ENCODE data around the gene BPIFA1. TPM values are rescaled to one million over a fixed set of nuclear protein-coding genes. Genes with fewer than 3 reads are reported as not detected.

BPIFA1 gene
- total RNA-seq, 1 experiment from 2014 or later = not detected

GRCh38 chr20:33232486-33233072 is 3.2 kb upstream of the BPIFA1 start:
- H3K4me3 ChIP-seq (ENCODE audit: low read length) = no peak overlapping the region
- H2AFZ ChIP-seq (ENCODE audit: low read length) = no peak overlapping the region
- no peaks in the 10 kb centered on the region for H4K20me1 ChIP-seq (ENCODE audit: insufficient read depth, low read depth, low read length)
- DNase-seq = no peak
- H3K9me2 ChIP-seq (replicated peaks; ENCODE audit: insufficient read depth, low read length) = no peaks in the 10 kb centered on the region
- no peaks in the 10 kb centered on the region for H3K9me3 ChIP-seq (ENCODE audit: low read length)
- H3K79me2 ChIP-seq (ENCODE audit: low read length) = no peaks in the 10 kb centered on the region
- H3K4me1 ChIP-seq (ENCODE audit: low read length) = no peaks in the 10 kb centered on the region
- no peak overlapping the region for H3K9ac ChIP-seq (ENCODE audit: low read length)
- no peak overlapping the region for H3K27ac ChIP-seq (ENCODE audit: low read length)
- no peak overlapping the region for H3K4me2 ChIP-seq (ENCODE audit: low read depth, low read length, poor library complexity, severe bottlenecking)
- H3K36me3 ChIP-seq (ENCODE audit: insufficient read depth, low read length) = no peaks in the 10 kb centered on the region
- H3K27me3 ChIP-seq (ENCODE audit: low read length) = no peaks in the 10 kb centered on the region

DNA sequence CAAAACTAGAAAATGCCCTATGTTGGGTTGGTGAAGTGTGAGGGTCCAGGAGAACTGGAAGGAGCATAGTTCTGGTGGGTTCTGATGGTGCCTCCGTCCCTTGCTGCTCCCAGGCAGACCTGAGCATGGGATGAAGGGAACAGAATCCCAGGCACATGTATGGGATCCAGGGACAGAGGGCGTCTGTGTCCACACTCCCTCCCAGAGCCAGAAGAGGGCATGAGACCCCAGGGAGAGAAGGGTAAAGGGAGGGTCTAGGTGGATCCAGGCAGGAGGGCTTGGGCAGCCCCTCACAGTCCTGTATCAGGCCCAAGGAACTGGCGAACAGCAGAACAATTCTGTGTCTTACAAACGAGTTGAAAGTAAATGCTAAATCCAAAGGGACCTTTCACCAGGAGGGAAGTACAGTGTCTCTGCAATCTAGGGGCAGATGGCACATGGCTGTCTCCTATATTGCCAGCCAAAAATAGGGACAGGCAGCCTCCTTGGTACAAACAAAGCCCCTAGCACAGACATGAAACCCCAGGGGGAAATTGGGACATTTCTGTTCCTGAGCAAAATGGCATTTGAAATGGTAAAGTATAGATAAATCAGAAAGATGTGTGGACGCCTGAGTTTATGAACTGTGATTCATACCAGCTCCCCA is 2.5 kb upstream of the BPIFA1 start:
- no peak overlapping the region for H3K27ac ChIP-seq (ENCODE audit: low read length)
- no peaks in the 10 kb centered on the region for H4K20me1 ChIP-seq (ENCODE audit: insufficient read depth, low read depth, low read length)
- H3K9me3 ChIP-seq (ENCODE audit: low read length) = no peaks in the 10 kb centered on the region
- H3K4me1 ChIP-seq (ENCODE audit: low read length) = no peaks in the 10 kb centered on the region
- H2AFZ ChIP-seq (ENCODE audit: low read length) = no peak overlapping the region
- no peaks in the 10 kb centered on the region for H3K36me3 ChIP-seq (ENCODE audit: insufficient read depth, low read length)
- no peaks in the 10 kb centered on the region for H3K79me2 ChIP-seq (ENCODE audit: low read length)
- no peak overlapping the region for H3K9ac ChIP-seq (ENCODE audit: low read length)
- no peak overlapping the region for H3K4me3 ChIP-seq (ENCODE audit: low read length)
- no peak overlapping the region for H3K4me2 ChIP-seq (ENCODE audit: low read depth, low read length, poor library complexity, severe bottlenecking)
- H3K27me3 ChIP-seq (ENCODE audit: low read length) = no peaks in the 10 kb centered on the region
- no peak for DNase-seq
- H3K9me2 ChIP-seq (replicated peaks; ENCODE audit: insufficient read depth, low read length) = no peaks in the 10 kb centered on the region

- no peak for DNase-seq
- no peaks in the 10 kb centered on the region for H3K79me2 ChIP-seq (ENCODE audit: low read length)
- no peaks in the 10 kb centered on the region for H3K4me1 ChIP-seq (ENCODE audit: low read length)
- no peak overlapping the region for H3K4me3 ChIP-seq (ENCODE audit: low read length)
- H3K9ac ChIP-seq (ENCODE audit: low read length) = no peak overlapping the region
- H4K20me1 ChIP-seq (ENCODE audit: insufficient read depth, low read depth, low read length) = no peaks in the 10 kb centered on the region
- H3K9me2 ChIP-seq (replicated peaks; ENCODE audit: insufficient read depth, low read length) = no peaks in the 10 kb centered on the region
- no peaks in the 10 kb centered on the region for H3K27me3 ChIP-seq (ENCODE audit: low read length)
- no peaks in the 10 kb centered on the region for H3K36me3 ChIP-seq (ENCODE audit: insufficient read depth, low read length)
- H3K27ac ChIP-seq (ENCODE audit: low read length) = no peak overlapping the region
- no peak overlapping the region for H2AFZ ChIP-seq (ENCODE audit: low read length)
- no peaks in the 10 kb centered on the region for H3K9me3 ChIP-seq (ENCODE audit: low read length)
- H3K4me2 ChIP-seq (ENCODE audit: low read depth, low read length, poor library complexity, severe bottlenecking) = no peak overlapping the region
These were observed 1.7 kb upstream of the BPIFA1 start for GRCh38 chr20:33234050-33234449.

DNA sequence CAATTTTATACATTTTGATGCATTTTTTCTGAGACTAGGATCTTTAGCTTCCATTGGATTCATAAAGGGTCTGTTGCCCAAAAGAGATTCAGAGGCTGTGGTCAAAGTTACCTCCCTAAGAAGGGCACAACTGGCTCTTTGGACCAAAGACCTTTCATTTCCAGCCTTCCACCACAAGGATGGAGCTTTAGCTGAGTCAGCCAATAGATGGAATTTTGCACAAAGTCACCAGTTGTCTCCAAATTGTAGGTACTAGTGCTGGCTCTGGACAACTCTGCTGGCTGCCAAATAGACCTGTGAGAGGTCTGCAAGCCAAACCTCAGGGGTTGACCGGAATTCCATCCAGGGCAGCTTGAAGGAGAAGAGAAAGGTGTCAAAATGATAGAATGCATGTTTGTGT is 555 bp downstream of the BPIFA1 start:
- Histone ChIP-seq H3K4me2 (ENCODE audit: low read depth, low read length, poor library complexity, severe bottlenecking) (no peak overlapping the region), H3K79me2 (ENCODE audit: low read length) (no peaks in the 10 kb centered on the region), H3K4me3 (ENCODE audit: low read length) (no peak overlapping the region), H4K20me1 (ENCODE audit: insufficient read depth, low read depth, low read length) (no peaks in the 10 kb centered on the region), H3K9me2 (replicated peaks; ENCODE audit: insufficient read depth, low read length) (no peaks in the 10 kb centered on the region), H3K27ac (ENCODE audit: low read length) (no peak overlapping the region), H3K9me3 (ENCODE audit: low read length) (no peaks in the 10 kb centered on the region), H3K4me1 (ENCODE audit: low read length) (no peaks in the 10 kb centered on the region), H3K27me3 (ENCODE audit: low read length) (no peaks in the 10 kb centered on the region), H3K36me3 (ENCODE audit: insufficient read depth, low read length) (no peaks in the 10 kb centered on the region), H2AFZ (ENCODE audit: low read length) (no peak overlapping the region), H3K9ac (ENCODE audit: low read length) (no peak overlapping the region)
- no peak for DNase-seq

- Histone ChIP-seq H3K27ac (ENCODE audit: low read length) (no peak overlapping the region), H4K20me1 (ENCODE audit: insufficient read depth, low read depth, low read length) (no peaks in the 10 kb centered on the region), H3K9me3 (ENCODE audit: low read length) (no peaks in the 10 kb centered on the region), H3K4me2 (ENCODE audit: low read depth, low read length, poor library complexity, severe bottlenecking) (no peak overlapping the region), H3K36me3 (ENCODE audit: insufficient read depth, low read length) (no peaks in the 10 kb centered on the region), H2AFZ (ENCODE audit: low read length) (no peak overlapping the region), H3K4me1 (ENCODE audit: low read length) (no peaks in the 10 kb centered on the region), H3K27me3 (ENCODE audit: low read length) (no peaks in the 10 kb centered on the region), H3K9ac (ENCODE audit: low read length) (no peak overlapping the region), H3K4me3 (ENCODE audit: low read length) (no peak overlapping the region), H3K79me2 (ENCODE audit: low read length) (no peaks in the 10 kb centered on the region), H3K9me2 (replicated peaks; ENCODE audit: insufficient read depth, low read length) (no peaks in the 10 kb centered on the region)
- DNase-seq = no peak
These were observed 2.2 kb downstream of the BPIFA1 start for GRCh38 chr20:33237989-33238388.

- Histone ChIP-seq H3K9me3 (ENCODE audit: low read length) (no peaks in the 10 kb centered on the region), H3K79me2 (ENCODE audit: low read length) (no peaks in the 10 kb centered on the region), H3K4me1 (ENCODE audit: low read length) (no peaks in the 10 kb centered on the region), H3K9me2 (replicated peaks; ENCODE audit: insufficient read depth, low read length) (no peaks in the 10 kb centered on the region), H3K36me3 (ENCODE audit: insufficient read depth, low read length) (no peaks in the 10 kb centered on the region), H3K27ac (ENCODE audit: low read length) (no peak overlapping the region), H3K4me3 (ENCODE audit: low read length) (no peak overlapping the region), H3K27me3 (ENCODE audit: low read length) (no peaks in the 10 kb centered on the region), H2AFZ (ENCODE audit: low read length) (no peak overlapping the region), H4K20me1 (ENCODE audit: insufficient read depth, low read depth, low read length) (no peaks in the 10 kb centered on the region), H3K4me2 (ENCODE audit: low read depth, low read length, poor library complexity, severe bottlenecking) (no peak overlapping the region), H3K9ac (ENCODE audit: low read length) (no peak overlapping the region)
- DNase-seq = no peak
These were observed 3.6 kb downstream of the BPIFA1 start for GRCh38 chr20:33239418-33239817.

- Histone ChIP-seq H4K20me1 (ENCODE audit: insufficient read depth, low read depth, low read length) (no peaks in the 10 kb centered on the region), H3K4me3 (ENCODE audit: low read length) (no peak overlapping the region), H3K79me2 (ENCODE audit: low read length) (no peaks in the 10 kb centered on the region), H3K27ac (ENCODE audit: low read length) (no peak overlapping the region), H3K27me3 (ENCODE audit: low read length) (no peaks in the 10 kb centered on the region), H2AFZ (ENCODE audit: low read length) (no peak overlapping the region), H3K36me3 (ENCODE audit: insufficient read depth, low read length) (no peaks in the 10 kb centered on the region), H3K9me2 (replicated peaks; ENCODE audit: insufficient read depth, low read length) (no peaks in the 10 kb centered on the region), H3K9me3 (ENCODE audit: low read length) (no peaks in the 10 kb centered on the region), H3K4me1 (ENCODE audit: low read length) (no peaks in the 10 kb centered on the region), H3K9ac (ENCODE audit: low read length) (no peak overlapping the region), H3K4me2 (ENCODE audit: low read depth, low read length, poor library complexity, severe bottlenecking) (no peak overlapping the region)
- no peak for DNase-seq
These were observed 4.4 kb downstream of the BPIFA1 start for GRCh38 chr20:33239979-33240736.

DNA sequence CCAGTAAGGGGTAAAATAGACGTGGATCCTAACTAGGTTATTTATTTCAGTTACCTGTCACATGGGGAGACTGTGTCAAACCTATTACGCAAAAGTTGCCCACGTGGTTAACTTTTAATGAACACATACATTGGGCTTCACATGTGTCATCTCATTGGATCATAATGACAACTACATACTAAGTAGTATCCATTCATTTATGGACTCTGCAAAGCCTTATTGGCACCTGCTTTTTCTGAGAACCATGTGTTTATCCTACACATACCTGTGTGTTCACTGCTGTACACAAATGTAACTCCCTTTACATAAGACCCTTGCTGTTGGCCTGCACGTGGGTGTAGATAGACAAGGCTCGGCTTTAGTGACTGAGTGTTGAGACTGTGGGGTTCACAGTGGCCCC is 5.1 kb downstream of the BPIFA1 start:
- no peaks in the 10 kb centered on the region for H4K20me1 ChIP-seq (ENCODE audit: insufficient read depth, low read depth, low read length)
- DNase-seq = no peak

More for the DNA sequence above, 5.1 kb downstream of the BPIFA1 start:
- no peak overlapping the region for H3K27ac ChIP-seq (ENCODE audit: low read length)
- H3K4me3 ChIP-seq (ENCODE audit: low read length) = no peak overlapping the region
- no peak overlapping the region for H3K9ac ChIP-seq (ENCODE audit: low read length)
- H3K9me2 ChIP-seq (replicated peaks; ENCODE audit: insufficient read depth, low read length) = no peaks in the 10 kb centered on the region
- H3K4me1 ChIP-seq (ENCODE audit: low read length) = no peaks in the 10 kb centered on the region
- H3K27me3 ChIP-seq (ENCODE audit: low read length) = no peaks in the 10 kb centered on the region
- no peaks in the 10 kb centered on the region for H3K79me2 ChIP-seq (ENCODE audit: low read length)
- H3K36me3 ChIP-seq (ENCODE audit: insufficient read depth, low read length) = no peaks in the 10 kb centered on the region
- H3K4me2 ChIP-seq (ENCODE audit: low read depth, low read length, poor library complexity, severe bottlenecking) = no peak overlapping the region
- H2AFZ ChIP-seq (ENCODE audit: low read length) = no peak overlapping the region
- H3K9me3 ChIP-seq (ENCODE audit: low read length) = no peaks in the 10 kb centered on the region

All from Karpas-422 (cell line).